HEK293 (cell line): ENCODE results near the gene PLB1.

Experiments used
- CTCF ChIA-PET: fragments of 350-600 bp; formaldehyde crosslinking; extraction: SDS; loops from one replicate; lab custom pipeline; 2021; ENCODE audit warnings: antibody characterized with exemption; lab: Yijun Ruan, JAX
- POLR2A ChIA-PET: fragments of 300-600 bp; formaldehyde crosslinking; extraction: SDS; loops from one replicate; lab custom pipeline; 2020; ENCODE audit warnings: antibody characterized with exemption, inconsistent platforms; lab: Yijun Ruan, JAX
- H3K27ac ChIP-seq: fragments of 200-500 bp; sonication (Bioruptor generic); 2 replicates; pipeline ENCODE4 v1.5.1; 2014; ENCODE audit warnings: low read depth, low read length, control low read depth, inconsistent platforms; ENCODE audit errors: extremely low read depth
- H3K36me3 ChIP-seq, 2 experiments: fragments of 200-500 bp in 1 of 2; sonication (Bioruptor generic) in 1 of 2; 1 replicate in 1 of 2; 2 replicates in 1 of 2; pipeline ENCODE4 v1.5.1; 2014 to 2017; ENCODE audit warnings: inconsistent platforms in 2 of 2, low read length in 2 of 2; ENCODE audit not compliant: control insufficient read depth in 2 of 2, insufficient read depth in 1 of 2
- H3K4me1 ChIP-seq: fragments of 200-500 bp; sonication (Bioruptor generic); 2 replicates; pipeline ENCODE4 v1.5.1; 2014; ENCODE audit warnings: mild to moderate bottlenecking, low read length, inconsistent platforms; ENCODE audit not compliant: control insufficient read depth, insufficient read depth
- H3K4me3 ChIP-seq: 2 replicates; pipeline ENCODE4 v1.5.1; 2011; ENCODE audit warnings: low read depth, mild to moderate bottlenecking, control low read depth, low read length, moderate library complexity
- H3K9me3 ChIP-seq: fragments of 200-500 bp; sonication (Bioruptor generic); 2 replicates; pipeline ENCODE4 v1.5.1; 2014; ENCODE audit warnings: low read depth, low read length, inconsistent platforms; ENCODE audit not compliant: control insufficient read depth, insufficient read depth
- BCL6B ChIP-seq: fragments of 450-650 bp; formaldehyde crosslinking; IDR thresholded peaks from 2 replicates; pipeline ENCODE4 v1.5.1; 2017; ENCODE audit warnings: missing biosample characterization, missing genetic modification characterization
- EGR2 ChIP-seq: fragments of 450-650 bp; formaldehyde crosslinking; IDR thresholded peaks from 2 replicates; pipeline ENCODE4 v1.5.1; 2016; ENCODE audit warnings: low read depth, missing biosample characterization, missing genetic modification characterization
- GLI4 ChIP-seq: fragments of 450-650 bp; formaldehyde crosslinking; IDR thresholded peaks from 2 replicates; pipeline ENCODE4 v1.5.1; 2016; ENCODE audit warnings: missing biosample characterization, missing genetic modification characterization
- HOXA7 ChIP-seq: sonication (generic); formaldehyde crosslinking; IDR thresholded peaks from 2 replicates; pipeline ENCODE4 v1.8.1; 2022; ENCODE audit warnings: missing genetic modification reagents, borderline replicate concordance
- KLF1 ChIP-seq: fragments of 450-650 bp; formaldehyde crosslinking; IDR thresholded peaks from 2 replicates; pipeline ENCODE4 v1.5.1; 2016; ENCODE audit warnings: missing biosample characterization, missing genetic modification characterization
- KLF8 ChIP-seq: fragments of 450-650 bp; formaldehyde crosslinking; IDR thresholded peaks from 2 replicates; pipeline ENCODE4 v1.5.1; 2016; ENCODE audit warnings: missing biosample characterization, missing genetic modification characterization
- MEIS1 ChIP-seq: sonication (generic); formaldehyde crosslinking; IDR thresholded peaks from 2 replicates; pipeline ENCODE4 v1.8.1; 2022; ENCODE audit warnings: missing genetic modification reagents, mild to moderate bottlenecking, borderline replicate concordance
- PRDM1 ChIP-seq: fragments of 450-650 bp; formaldehyde crosslinking; IDR thresholded peaks from 2 replicates; pipeline ENCODE4; 2016; ENCODE audit warnings: missing biosample characterization, missing genetic modification characterization
- SCRT2 ChIP-seq: fragments of 450-650 bp; formaldehyde crosslinking; IDR thresholded peaks from 2 replicates; pipeline ENCODE4 v1.5.1; 2016; ENCODE audit warnings: missing biosample characterization, missing genetic modification characterization
- SETDB1 ChIP-seq: IDR thresholded peaks from one replicate; pipeline ENCODE4 v1.6.1; 2017; ENCODE audit warnings: mild to moderate bottlenecking, low read length, moderate library complexity, mixed read lengths; ENCODE audit not compliant: insufficient read length
- ZBTB20 ChIP-seq: fragments of 450-650 bp; formaldehyde crosslinking; IDR thresholded peaks from 2 replicates; pipeline ENCODE4 v1.5.1; 2016; ENCODE audit warnings: missing biosample characterization, missing genetic modification characterization
- ZFP37 ChIP-seq: fragments of 450-650 bp; formaldehyde crosslinking; IDR thresholded peaks from 2 replicates; pipeline ENCODE4 v1.5.1; 2016; ENCODE audit warnings: missing biosample characterization, missing genetic modification characterization
- ZNF335 ChIP-seq: fragments of 450-650 bp; formaldehyde crosslinking; conservative IDR thresholded peaks from 2 replicates; pipeline ENCODE4 v1.5.1; 2016; ENCODE audit warnings: missing biosample characterization, missing genetic modification characterization
- ZNF366 ChIP-seq: fragments of 450-650 bp; formaldehyde crosslinking; conservative IDR thresholded peaks from 2 replicates; pipeline ENCODE4 v1.5.1; 2016; ENCODE audit warnings: missing biosample characterization, missing genetic modification characterization
- ZNF37A ChIP-seq: fragments of 450-650 bp; IDR thresholded peaks from 2 replicates; pipeline ENCODE4 v1.5.1; 2018; ENCODE audit warnings: missing biosample characterization, missing genetic modification characterization
- ZNF433 ChIP-seq: fragments of 450-650 bp; formaldehyde crosslinking; IDR thresholded peaks from 2 replicates; pipeline ENCODE4 v1.5.1; 2016; ENCODE audit warnings: missing biosample characterization, missing genetic modification characterization, low read depth
- ZNF48 ChIP-seq: fragments of 450-650 bp; formaldehyde crosslinking; IDR thresholded peaks from 2 replicates; pipeline ENCODE4 v1.5.1; 2016; ENCODE audit warnings: missing biosample characterization, missing genetic modification characterization
- ZNF518A ChIP-seq: fragments of 450-650 bp; formaldehyde crosslinking; conservative IDR thresholded peaks from 2 replicates; pipeline ENCODE4 v1.5.1; 2016; ENCODE audit warnings: low read depth, missing biosample characterization, missing genetic modification characterization
- ZNF555 ChIP-seq: fragments of 450-650 bp; formaldehyde crosslinking; conservative IDR thresholded peaks from 2 replicates; pipeline ENCODE4 v1.5.1; 2017; ENCODE audit warnings: missing biosample characterization, mild to moderate bottlenecking, missing genetic modification characterization, inconsistent platforms
- ZNF571 ChIP-seq: fragments of 450-650 bp; formaldehyde crosslinking; IDR thresholded peaks from 2 replicates; pipeline ENCODE4 v1.5.0; 2017; ENCODE audit warnings: missing biosample characterization, missing genetic modification characterization
- ZNF658 ChIP-seq: fragments of 450-650 bp; formaldehyde crosslinking; IDR thresholded peaks from 2 replicates; pipeline ENCODE4; 2016; ENCODE audit warnings: missing biosample characterization, missing genetic modification characterization
- ZNF670 ChIP-seq: fragments of 450-650 bp; formaldehyde crosslinking; IDR thresholded peaks from 2 replicates; pipeline ENCODE4 v1.5.1; 2016; ENCODE audit warnings: missing biosample characterization, missing genetic modification characterization, low read depth
- ZNF776 ChIP-seq: fragments of 450-650 bp; formaldehyde crosslinking; IDR thresholded peaks from 2 replicates; pipeline ENCODE4 v1.5.0; 2017; ENCODE audit warnings: missing biosample characterization, missing genetic modification characterization, borderline replicate concordance
- ZSCAN5A ChIP-seq: fragments of 450-650 bp; formaldehyde crosslinking; IDR thresholded peaks from 2 replicates; pipeline ENCODE4 v1.5.1; 2016; ENCODE audit warnings: missing biosample characterization, missing genetic modification characterization

The PLB1 gene

GRCh38 chr2:28642796-28643195 lies 146.9 kb downstream of the PLB1 start:
- Histone ChIP-seq H3K4me1 (no peaks in the 10 kb centered on the region), H3K9me3 (no peaks in the 10 kb centered on the region), H3K36me3 (no peaks in the 10 kb centered on the region), H3K4me3 (no peak overlapping the region), H3K27ac (no peak overlapping the region)
- ChIA-PET POLR2A (no interaction called here), CTCF (interaction anchor here (0.6 kb wide), 1 partner anchor 901 kb away, joined by 3 read pairs; no protein-coding TSS in a partner anchor)
- TF ChIP-seq SCRT2 (tag by site-specific recombination) (no peak), ZNF658 (tag by site-specific recombination) (no peak), KLF1 (tag by site-specific recombination) (no peak), ZNF335 (tag by site-specific recombination) (no peak), SETDB1 (no peak), ZNF37A (tag by site-specific recombination) (no peak), PRDM1 (no peak), ZNF433 (tag by site-specific recombination) (no peak)

GRCh38 chr2:28643327-28643726 lies 147.5 kb downstream of the PLB1 start:
- TF ChIP-seq SCRT2 (tag by site-specific recombination) (no peak), MEIS1 (no peak), ZNF571 (tag by site-specific recombination) (no peak), ZNF48 (tag by site-specific recombination) (no peak), ZNF366 (tag by site-specific recombination) (no peak), EGR2 (tag by site-specific recombination) (no peak), ZSCAN5A (tag by site-specific recombination) (no peak), KLF8 (tag by site-specific recombination) (no peak), ZFP37 (no peak), ZNF776 (no peak), HOXA7 (CRISPR knock-in tag) (no peak), GLI4 (no peak), ZNF518A (tag by site-specific recombination) (no peak), BCL6B (tag by site-specific recombination) (no peak), ZNF555 (no peak), ZBTB20 (no peak), ZNF670 (tag by site-specific recombination) (no peak)
- no peak overlapping the region for H3K27ac ChIP-seq
- ChIA-PET CTCF (interaction anchor here (0.6 kb wide), 1 partner anchor 902 kb away, joined by 3 read pairs; no protein-coding TSS in a partner anchor), POLR2A (no interaction called here)
- H3K36me3 ChIP-seq: no peaks in the 10 kb centered on the region
- H3K4me1 ChIP-seq: no peaks in the 10 kb centered on the region
- H3K4me3 ChIP-seq: no peak overlapping the region
- no peaks in the 10 kb centered on the region for H3K9me3 ChIP-seq
